K562 (cell line): ENCODE data around the gene METTL25B. TPM values are rescaled to one million over a fixed set of nuclear protein-coding genes. Genes with fewer than 3 reads are reported as not detected.

Experiments
- ATAC-seq: fragments of 200-7000 bp; cut with Tn5 transposase; 3 replicates; pipeline ENCODE4 v1.9.1; 2020; ENCODE audit warnings: moderate library complexity
- Bru-seq: library from RNA; stranded (reverse); fragments of 400-500 nt; gene quantifications from one replicate; lab custom pipeline; 2021; lab: Mats Ljungman, UMichigan
- BruChase-seq, 2 experiments: library from RNA; stranded (reverse); fragments of 400-500 nt; gene quantifications; one replicate each; lab custom pipeline; 2021; lab: Mats Ljungman, UMichigan
- BruUV-seq: library from RNA; stranded (reverse); fragments of 400-500 nt; replicated peaks from 2 replicates; lab custom pipeline; 2021; lab: Mats Ljungman, UMichigan
- CTCF ChIA-PET: fragments of 300-600 bp; formaldehyde crosslinking; extraction: SDS; loops from one replicate; lab custom pipeline; 2021; ENCODE audit warnings: low intra/inter-chr PET ratio; lab: Yijun Ruan, JAX
- POLR2A ChIA-PET: fragments of 300-600, 350-650 bp; sonication (Branson Sonifier 250); formaldehyde crosslinking; extraction: SDS; loops from one replicate; lab custom pipeline; 2021; ENCODE audit warnings: antibody characterized with exemption, inconsistent platforms; lab: Yijun Ruan, JAX
- DNase-seq, 4 experiments: peaks; one replicate each; pipeline versions ENCODE4 v3.0.0 to v3.0.0-alpha.2; 2011 to 2018; ENCODE audit warnings: low spot score in 3 of 4, mixed read lengths in 3 of 4; ENCODE audit errors: extremely low read depth in 1 of 4
- FAIRE-seq: peaks from 2 replicates; lab custom pipeline; 2011; peaks lifted over from hg19 to GRCh38; lab: Jason Lieb, UNC
- H2AFZ ChIP-seq: 2 replicates; pipeline ENCODE4 v1.6.0; 2011; ENCODE audit warnings: low read depth, low read length, control low read depth, inconsistent platforms
- H3K27ac ChIP-seq: fragments of 200-600 bp; 3 replicates; pipeline ENCODE4 v1.8.0; 2011; ENCODE audit warnings: low read depth, mild to moderate bottlenecking, control low read depth, inconsistent platforms, low read length, moderate library complexity, mixed read lengths; ENCODE audit errors: extremely low read depth
- H3K27me3 ChIP-seq, 2 experiments: fragments of 300-600 bp in 1 of 2; 2 replicates in 1 of 2; 3 replicates in 1 of 2; pipeline versions ENCODE4 v1.6.0 to v1.8.0; 2011; ENCODE audit warnings: inconsistent platforms in 2 of 2, low read length in 2 of 2, mild to moderate bottlenecking in 1 of 2, mixed read lengths in 1 of 2, moderate library complexity in 1 of 2; ENCODE audit not compliant: control insufficient read depth in 2 of 2, insufficient read depth in 2 of 2
- H3K36me3 ChIP-seq: fragments of 300-600 bp; 3 replicates; pipeline ENCODE4 v1.8.0; 2011; ENCODE audit warnings: mild to moderate bottlenecking, low read length, inconsistent platforms; ENCODE audit not compliant: control insufficient read depth, insufficient read depth
- H3K4me1 ChIP-seq, 2 experiments: fragments of 200-600 bp in 1 of 2; replicated peaks in 1 of 2; 2 replicates in 1 of 2; 3 replicates in 1 of 2; pipeline versions ENCODE4 v1.5.1 to v1.8.0; 2011; ENCODE audit warnings: inconsistent platforms in 2 of 2, low read length in 2 of 2, mild to moderate bottlenecking in 1 of 2, mixed read lengths in 1 of 2, moderate library complexity in 1 of 2; ENCODE audit not compliant: control insufficient read depth in 2 of 2, insufficient read depth in 2 of 2
- H3K4me2 ChIP-seq: 2 replicates; pipeline ENCODE4 v1.6.1; 2011; ENCODE audit warnings: low read length, control low read depth, inconsistent platforms, mixed read lengths; ENCODE audit not compliant: insufficient read depth
- H3K4me3 ChIP-seq: fragments of 200-600 bp; sonication (generic), shearing (Covaris generic); 2 replicates; pipeline ENCODE4 v1.5.1; 2016; ENCODE audit warnings: control low read depth, inconsistent platforms
- H3K79me2 ChIP-seq: fragments of 200-600 bp; 3 replicates; pipeline ENCODE4 v1.8.0; 2011; ENCODE audit warnings: low read length, inconsistent platforms; ENCODE audit not compliant: control insufficient read depth, insufficient read depth
- H3K9ac ChIP-seq, 2 experiments: 2 replicates each; pipeline versions ENCODE4 v1.6.0 to v1.6.1; 2011; ENCODE audit warnings: low read depth in 2 of 2, low read length in 2 of 2, control low read depth in 1 of 2, inconsistent platforms in 1 of 2, mild to moderate bottlenecking in 1 of 2, mixed read lengths in 1 of 2; ENCODE audit not compliant: insufficient read depth in 1 of 2
- H3K9me1 ChIP-seq: one replicate; pipeline ENCODE4 v1.6.0; 2011; ENCODE audit warnings: inconsistent platforms, mild to moderate bottlenecking, low read length, moderate library complexity; ENCODE audit not compliant: control insufficient read depth, insufficient read depth
- H3K9me3 ChIP-seq: replicated peaks from 2 replicates; pipeline ENCODE4 v1.5.1; 2011; ENCODE audit warnings: low read depth, low read length, inconsistent platforms; ENCODE audit not compliant: control insufficient read depth, insufficient read depth
- H4K20me1 ChIP-seq: replicated peaks from 2 replicates; pipeline ENCODE4 v1.6.1; 2011; ENCODE audit warnings: low read length, inconsistent platforms, mixed read lengths; ENCODE audit not compliant: control insufficient read depth, insufficient read depth
- BMI1 ChIP-seq: fragments of 150-350 bp; IDR thresholded peaks from 2 replicates; pipeline ENCODE4 v1.6.1; 2014; ENCODE audit warnings: low read length
- CHD4 ChIP-seq: fragments of 200-600 bp; sonication (generic); IDR thresholded peaks from 3 replicates; pipeline ENCODE4 v1.6.1; 2012; ENCODE audit warnings: low read depth, mild to moderate bottlenecking, mixed read lengths, low read length, inconsistent platforms; ENCODE audit not compliant: insufficient read depth, insufficient replicate concordance, poor library complexity, severe bottlenecking
- HDAC3 ChIP-seq: fragments of 450-650 bp; IDR thresholded peaks from 2 replicates; pipeline ENCODE4 v1.6.1; 2018; ENCODE audit warnings: borderline replicate concordance, mild to moderate bottlenecking, moderate library complexity; ENCODE audit not compliant: partially characterized antibody
- HNRNPK ChIP-seq: fragments of 200-400 bp; formaldehyde crosslinking; IDR thresholded peaks from one replicate; pipeline ENCODE4 v1.6.1; 2018; ENCODE audit warnings: mild to moderate bottlenecking, low read depth, low read length; ENCODE audit not compliant: poor library complexity, severe bottlenecking
- MNT ChIP-seq, 2 experiments: fragments of 450-650 bp; conservative IDR thresholded peaks; 2 replicates each; pipeline ENCODE4 v1.6.1; 2017; ENCODE audit warnings: mild to moderate bottlenecking in 2 of 2, moderate library complexity in 2 of 2
- POLR3A ChIP-seq: IDR thresholded peaks from 2 replicates; pipeline ENCODE4 v1.6.1; 2011; ENCODE audit warnings: borderline replicate concordance, mild to moderate bottlenecking, moderate library complexity; ENCODE audit not compliant: insufficient read length, insufficient read depth; ENCODE audit errors: extremely low read depth
- ZNF655 ChIP-seq: fragments of 250-450 bp; sonication (Bioruptor Pico); IDR thresholded peaks from 2 replicates; pipeline ENCODE4 v1.5.0; 2021
- WGBS: fragments of 100-300 bp; shearing (Covaris generic); methylation state at CpG from one replicate; pipeline ENCODE4 v1.1.6; 2016; ENCODE audit warnings: low coverage, mixed read lengths; ENCODE audit not compliant: insufficient coverage; ENCODE audit errors: missing lambda C conversion rate; 5-methylcytosine and 5-hydroxymethylcytosine counted together
- in situ Hi-C: fragments of 300-500 bp; cut with MboI; formaldehyde crosslinking; loops from 4 replicates; pipeline ENCODE4 v1.15.0; 2018; ENCODE audit warnings: inconsistent platforms, mixed read lengths
- intact Hi-C: fragments of 100-400 bp; cut with micrococcal nuclease; formaldehyde crosslinking; loops from 2 replicates; pipeline ENCODE4 v1.14.2; 2022
- long read RNA-seq, 3 experiments: library from polyadenylated mRNA in 2 of 3; library from RNA in 1 of 3; unstranded in 2 of 3; stranded (forward) in 1 of 3; transcript quantifications; one replicate each; pipeline ENCODE4 v2.0.0, GENCODE V29; 2019 to 2022
- polyA minus RNA-seq, 3 experiments: library from RNA; depleted of rRNA, polyadenylated mRNA; stranded (reverse); fragments of >200 nt; gene quantifications; 2 replicates each; pipeline ENCODE4 v1.2.3, GENCODE V29; 2011
- polyA plus RNA-seq, 8 experiments: library from polyadenylated mRNA; depleted of rRNA in 4 of 8; stranded (reverse) in 5 of 8; unstranded in 3 of 8; fragments of >200 nt; fragmentation: Nextera tagmentation in 2 of 8; fragmentation: Illumina TruSeq in 1 of 8; extraction: Ambion mirVana in 2 of 8; extraction: Trizol in 1 of 8; gene quantifications; 2 replicates each; pipeline versions ENCODE4 v1.2.1 to v1.2.3, GENCODE V29; 2011 to 2014; ENCODE audit warnings: inconsistent platforms in 1 of 8, missing spikeins in 1 of 8
- total RNA-seq, 7 experiments: library from RNA; depleted of rRNA in 6 of 7; stranded (reverse); fragments of >200 nt in 6 of 7; fragmentation: Illumina TruSeq in 2 of 7; extraction: Trizol in 2 of 7; gene quantifications; 2 replicates each; pipeline versions ENCODE4 v1.2.1 to v1.2.3, GENCODE V29; 2011 to 2021; ENCODE audit warnings: low replicate concordance in 1 of 7

The METTL25B gene
- total RNA-seq (2011; cell fraction: chromatin; rRNA removed; ENCODE audit: low replicate concordance): 50.1 and 117 TPM in 2 replicates
- total RNA-seq (2011; cell fraction: nucleolus; rRNA removed): 103 and 114 TPM in 2 replicates
- 74.6 and 83.1 TPM in 2 replicates for total RNA-seq (2011; cell fraction: nucleoplasm; rRNA removed)
- total RNA-seq (2014; rRNA removed) (33.1 and 39.1 TPM in 2 replicates), total RNA-seq (2014; rRNA removed; fragmentation: Illumina TruSeq; extraction: Trizol) (17.8 and 26.3 TPM in 2 replicates), total RNA-seq (2015; rRNA removed; fragmentation: Illumina TruSeq; extraction: Trizol) (27.0 and 30.3 TPM in 2 replicates), total RNA-seq (2021) (46.3 and 48.3 TPM in 2 replicates), polyA plus RNA-seq (2011; rRNA removed) (37.1 and 46.1 TPM in 2 replicates), polyA plus RNA-seq (2014; fragmentation: Illumina TruSeq; extraction: Trizol) (33.9 and 37.7 TPM in 2 replicates), polyA plus RNA-seq (2014; fragmentation: Nextera tagmentation; extraction: Ambion mirVana) (10 to 100 TPM in 1 of 2 experiments, 1 to 10 TPM in 1; 7.7 to 13.2 TPM), polyA plus RNA-seq (2014; rRNA removed) (41.8 and 57.4 TPM in 2 replicates), polyA minus RNA-seq (2011; rRNA and poly(A)+ RNA removed) (17.4 and 21.8 TPM in 2 replicates), Bru-seq, nascent RNA (percentile 82 among the genes with signal in this experiment), BruChase-seq, experiment 1, labeled RNA remaining after a 2-hour chase (percentile 81 among the genes with signal in this experiment), BruChase-seq, experiment 2, labeled RNA remaining after a 6-hour chase (percentile 90 among the genes with signal in this experiment)
- 44.7 and 53.0 TPM in 2 replicates for polyA plus RNA-seq (2011; cell fraction: cytosol; rRNA removed)
- polyA plus RNA-seq (2011; cell fraction: nucleus; rRNA removed): 79.3 and 98.8 TPM in 2 replicates
- 34.9 and 66.4 TPM in 2 replicates for polyA plus RNA-seq (2012)
- 20.6 and 27.1 TPM in 2 replicates for polyA minus RNA-seq (2011; cell fraction: cytosol; rRNA and poly(A)+ RNA removed)
- polyA minus RNA-seq (2011; cell fraction: nucleus; rRNA and poly(A)+ RNA removed): 25.0 and 34.1 TPM in 2 replicates
- long read RNA-seq, experiment 1, transcript RRNAD1-201 (8 exons, 2,254 nt): major isoform, 29 of 115 reads
- long read RNA-seq, experiment 1, partial matches to known transcripts: 6 of 115 reads
- long read RNA-seq, experiment 1, other reads (novel, unspliced or antisense): 78 of 115 reads
- long read RNA-seq, experiment 2, transcript RRNAD1-201 (8 exons, 2,254 nt): major isoform, 5 of 36 reads
- long read RNA-seq, experiment 2, partial matches to known transcripts: 3 of 36 reads
- long read RNA-seq, experiment 2, other reads (novel, unspliced or antisense): 27 of 36 reads
- long read RNA-seq, experiment 3, transcript RRNAD1-201 (8 exons, 2,254 nt): major isoform, 5 of 11 reads
- long read RNA-seq, experiment 3, partial matches to known transcripts: 2 of 11 reads
- long read RNA-seq, experiment 3, other reads (novel, unspliced or antisense): 4 of 11 reads

GRCh38 chr1:156727926-156728598, at the start of gene METTL25B:
TSS of gene METTL25B (plus strand) at chr1:156728469. CDS start at chr1:156729105, 636 bp downstream.
- Histone ChIP-seq H3K9me1 (no peaks in the 10 kb centered on the region), H3K4me1 (peaks cover 13 to 17% of the 10 kb centered on the region in 2 experiments; a peak in 4 of 5 replicates), H4K20me1 (peaks cover 31% of the 10 kb centered on the region), H3K9me3 (no peaks in the 10 kb centered on the region), H2AFZ (peak within 1 kb of the TSS; percentile 88), H3K4me2 (peak within 1 kb of the TSS; percentile 100), H3K36me3 (peaks cover 74% of the 10 kb centered on the region), H3K9ac (peak within 1 kb of the TSS; percentile 91 to 99), H3K4me3 (peak within 1 kb of the TSS; percentile 76), H3K27me3 (no peaks in the 10 kb centered on the region; a peak in 1 of 5 replicates), H3K27ac (peak within 1 kb of the TSS; percentile 82), H3K79me2 (peaks cover 77% of the 10 kb centered on the region)
- in situ Hi-C loops: loop anchor here (5.0 to 25.0 kb wide), 3 partner anchors 39 to 1416 kb away; partner anchors contain the start of genes FDPS, NTRK1, PKLR and PRCC
- peak in 2 of 4 experiments; percentile 87 to 93 for DNase-seq
- peak; percentile 84 for ATAC-seq
- 2% methylated on average over 27 of the region's 46 CpGs for WGBS
- intact Hi-C loops: loop anchor here (1.0 to 5.0 kb wide), 5 partner anchors 13 to 194 kb away; partner anchors contain the start of genes LRRC71, MRPL24 and PRCC
- no peak for FAIRE-seq
- CTCF ChIA-PET: interaction anchor here (0.6 to 6.9 kb wide), 3 partner anchors 38 to 162 kb away, joined by 3 to 143 read pairs (median 31); partner anchors contain the start of genes INSRR and NTRK1
- POLR2A ChIA-PET: interaction anchor here (0.5 to 5.0 kb wide), 34 partner anchors 8 to 227 kb away, joined by 3 to 60 read pairs (median 4); partner anchors contain the start of genes HDGF, INSRR, MEF2D and MRPL24
- BruUV-seq: TSS peak; percentile 75
- TF ChIP-seq CHD4: no peak
- no peak for TF ChIP-seq HNRNPK
- TF ChIP-seq ZNF655: no peak
- no peak for TF ChIP-seq POLR3A
- no peak for TF ChIP-seq BMI1
- 0 out of 4 replicates have a peak, but pooled peaks of 1 of the 2 experiments have one; percentile 64 for TF ChIP-seq MNT (conservative IDR thresholded peaks at IDR 0.05)
- TF ChIP-seq HDAC3: no peak
